Subcutaneous adipose tissue (tissue), 4 donors: Measurements from ENCODE around the gene OR8K3. TPM values are rescaled to one million over a fixed set of nuclear protein-coding genes. Genes with fewer than 3 reads are reported as not detected.

Experiments used
- CTCF ChIP-seq: fragments of 450-650 bp; IDR thresholded peaks from one replicate; pipeline ENCODE4 v1.5.1; 2016; ENCODE audit warnings: low read depth, mild to moderate bottlenecking, control low read depth, antibody characterized with exemption, moderate library complexity
- total RNA-seq, 4 donors: library from RNA; depleted of rRNA; stranded (reverse); fragments of >200 nt; gene quantifications; one replicate each; pipeline ENCODE4 v1.1.0, GENCODE V29; 2016

OR8K3 gene
- not detected for total RNA-seq

DNA sequence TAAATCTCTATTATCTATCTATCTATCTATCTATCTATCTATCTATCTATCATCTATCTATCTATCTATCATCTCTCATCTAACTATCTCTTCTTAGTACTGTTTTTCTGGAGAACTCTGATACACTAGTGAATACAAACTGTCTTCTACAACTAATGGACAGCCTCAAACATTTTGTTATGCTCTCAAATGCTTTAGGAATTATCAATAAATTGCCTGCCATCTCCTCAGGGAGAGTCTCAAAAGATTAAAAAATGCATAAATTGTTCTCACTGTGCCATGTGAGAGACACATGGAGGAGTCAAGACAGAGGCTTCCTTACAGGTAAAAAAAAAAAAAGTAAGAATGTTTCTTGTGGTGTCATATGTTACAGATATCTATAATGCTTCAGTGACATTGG, at the start of gene OR8K3:
TSS of gene OR8K3 (plus strand) at position 301 of the 400 bp plus-strand sequence. CDS start 3,163 bp downstream, outside the sequence.
- no peak for TF ChIP-seq CTCF

GRCh38 chr11:56271092-56271491, 43.9 kb upstream of the OR8K3 start:
- no peak for TF ChIP-seq CTCF

DNA sequence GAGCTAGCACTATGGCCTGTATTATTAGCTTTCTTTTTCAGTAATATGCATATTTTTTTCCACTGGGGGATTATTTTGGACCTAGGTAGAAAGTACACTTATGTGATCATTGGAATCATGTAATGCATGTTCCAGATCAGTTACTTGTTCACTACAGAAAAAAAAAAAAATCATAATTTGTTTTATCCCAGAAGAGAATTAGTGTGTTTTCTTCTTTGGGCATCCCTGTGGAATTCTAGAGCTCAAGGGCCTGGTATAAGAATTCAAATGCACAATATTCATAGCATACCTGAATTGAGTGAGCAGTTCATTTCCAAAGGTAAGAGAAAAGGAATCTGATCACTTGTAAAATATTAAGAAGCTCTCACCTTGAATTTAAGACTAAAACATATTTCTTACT, 41.1 kb upstream of the OR8K3 start, which contains the start of gene OR5T1:
TSS of gene OR5T1 (plus strand) at position 301 of the 400 bp plus-strand sequence. CDS start 1,485 bp downstream, outside the sequence.
- TF ChIP-seq CTCF: no peak

DNA sequence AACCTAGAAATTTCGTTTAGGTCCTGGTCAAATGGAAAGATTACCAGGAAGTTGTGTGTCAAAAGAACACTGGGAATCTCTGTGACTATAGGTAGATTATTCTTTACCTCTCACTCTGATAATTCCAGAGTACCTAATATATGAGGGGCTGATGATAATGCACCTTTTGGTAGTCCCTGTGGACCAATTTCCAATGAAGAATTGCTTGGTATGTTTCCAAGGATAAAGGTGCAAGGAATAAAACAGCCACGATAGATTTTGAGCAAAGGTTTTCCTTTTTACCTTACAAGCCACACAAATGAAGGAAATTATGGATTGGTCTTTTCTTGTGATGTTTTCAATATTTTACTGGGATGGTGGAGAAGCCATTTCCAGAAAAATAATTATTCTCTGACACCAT, 22.8 kb upstream of the OR8K3 start, which contains the start of gene OR8H1:
TSS of gene OR8H1 (minus strand) at position 101 of the 400 bp plus-strand sequence. CDS start 1,192 bp downstream, outside the sequence.
- no peak for TF ChIP-seq CTCF

- no peak for TF ChIP-seq CTCF
Measured at GRCh38 chr11:56296898-56297297, 18.0 kb upstream of the OR8K3 start.

GRCh38 chr11:56307836-56308235, 7.1 kb upstream of the OR8K3 start:
- TF ChIP-seq CTCF: no peak

GRCh38 chr11:56331861-56332491, 17.0 kb downstream of the OR8K3 start:
- no peak for TF ChIP-seq CTCF
